IMR-90 (cell line): ENCODE data around the gene TRPM3. TPM values are rescaled to one million over a fixed set of nuclear protein-coding genes. Genes with fewer than 3 reads are reported as not detected.

Experiments used
- ATAC-seq: fragments of 200-7000 bp; cut with Tn5 transposase; 2 replicates; pipeline ENCODE4 v1.9.1; 2020; ENCODE audit warnings: low read depth, mild to moderate bottlenecking, moderate library complexity
- BruUV-seq: library from RNA; stranded (reverse); fragments of 400-500 nt; replicated peaks from 2 replicates; lab custom pipeline; 2021; lab: Mats Ljungman, UMichigan
- CTCF ChIA-PET: fragments of 300-600 bp; formaldehyde crosslinking; extraction: SDS; loops from one replicate; lab custom pipeline; 2021; ENCODE audit warnings: antibody characterized with exemption; lab: Yijun Ruan, JAX
- POLR2A ChIA-PET: fragments of 300-600 bp; sonication (Branson Sonifier 250); formaldehyde crosslinking; loops from one replicate; lab custom pipeline; 2022; ENCODE audit warnings: antibody characterized with exemption; ENCODE audit not compliant: unreplicated experiment; lab: Charles Lee
- DNase-seq: peaks from one replicate; pipeline ENCODE4 v3.0.0; 2013
- H2AFZ ChIP-seq: replicated peaks from 2 replicates; pipeline ENCODE3; 2013; ENCODE audit warnings: low read length, mild to moderate bottlenecking; ENCODE audit not compliant: poor library complexity
- H2AK5ac ChIP-seq: 2 replicates; pipeline ENCODE4 v1.6.1; 2013; ENCODE audit warnings: low read depth, low read length, inconsistent platforms
- H2AK9ac ChIP-seq: replicated peaks from 2 replicates; pipeline ENCODE3; 2013; ENCODE audit warnings: mild to moderate bottlenecking, low read depth, low read length, moderate library complexity; ENCODE audit not compliant: poor library complexity
- H2BK120ac ChIP-seq: 2 replicates; pipeline ENCODE4 v1.6.1; 2013; ENCODE audit warnings: low read depth, low read length, inconsistent platforms
- H2BK15ac ChIP-seq: 3 replicates; pipeline ENCODE4 v1.6.1; 2013; ENCODE audit warnings: low read depth, low read length, inconsistent platforms
- H2BK20ac ChIP-seq: 2 replicates; pipeline ENCODE4 v1.6.1; 2013; ENCODE audit warnings: low read depth, mild to moderate bottlenecking, inconsistent platforms, low read length, moderate library complexity
- H2BK5ac ChIP-seq: 2 replicates; pipeline ENCODE4 v1.6.1; 2013; ENCODE audit warnings: mild to moderate bottlenecking, low read depth, low read length, inconsistent platforms; ENCODE audit not compliant: poor library complexity, severe bottlenecking
- H3K14ac ChIP-seq: replicated peaks from 2 replicates; pipeline ENCODE4 v1.6.1; 2013; ENCODE audit warnings: low read depth, low read length, inconsistent platforms
- H3K18ac ChIP-seq: 2 replicates; pipeline ENCODE4 v1.6.1; 2013; ENCODE audit warnings: low read depth, low read length, control low read depth
- H3K23ac ChIP-seq: 2 replicates; pipeline ENCODE4 v1.6.1; 2013; ENCODE audit warnings: low read depth, low read length, inconsistent platforms
- H3K27ac ChIP-seq: 2 replicates; pipeline ENCODE4 v1.5.1; 2013; ENCODE audit warnings: mild to moderate bottlenecking, control low read depth, low read length; ENCODE audit not compliant: insufficient read depth
- H3K27me3 ChIP-seq: 2 replicates; pipeline ENCODE4 v1.6.1; 2013; ENCODE audit warnings: low read length; ENCODE audit not compliant: control insufficient read depth, insufficient read depth
- H3K36me3 ChIP-seq: 2 replicates; pipeline ENCODE4 v1.6.1; 2013; ENCODE audit warnings: low read length, mixed read lengths; ENCODE audit not compliant: control insufficient read depth, insufficient read depth
- H3K4ac ChIP-seq: 2 replicates; pipeline ENCODE4 v1.6.1; 2013; ENCODE audit warnings: low read depth, low read length, inconsistent platforms
- H3K4me1 ChIP-seq: 2 replicates; pipeline ENCODE4 v1.6.1; 2013; ENCODE audit warnings: low read length, mixed read lengths; ENCODE audit not compliant: control insufficient read depth, insufficient read depth
- H3K4me2 ChIP-seq: 2 replicates; pipeline ENCODE4 v1.6.1; 2013; ENCODE audit warnings: low read depth, mild to moderate bottlenecking, control low read depth, low read length, moderate library complexity
- H3K4me3 ChIP-seq: 2 replicates; pipeline ENCODE4 v1.5.1; 2013; ENCODE audit warnings: low read depth, mild to moderate bottlenecking, control low read depth, low read length, moderate library complexity; ENCODE audit not compliant: insufficient read depth
- H3K56ac ChIP-seq: 2 replicates; pipeline ENCODE4 v1.6.1; 2013; ENCODE audit warnings: low read length, inconsistent platforms; ENCODE audit not compliant: insufficient read depth; ENCODE audit errors: extremely low read depth
- H3K79me1 ChIP-seq, 2 experiments: 2 replicates each; pipeline ENCODE4 v1.6.1; 2013; ENCODE audit warnings: low read length in 2 of 2, inconsistent platforms in 1 of 2, low read depth in 1 of 2
- H3K9ac ChIP-seq: 2 replicates; pipeline ENCODE4 v1.6.1; 2013; ENCODE audit warnings: low read depth, low read length, control low read depth
- H3K9me1 ChIP-seq: 2 replicates; pipeline ENCODE4 v1.6.1; 2013; ENCODE audit warnings: low read length, inconsistent platforms; ENCODE audit not compliant: insufficient read depth
- H3K9me3 ChIP-seq: 2 replicates; pipeline ENCODE4 v1.6.1; 2013; ENCODE audit warnings: low read length; ENCODE audit not compliant: control insufficient read depth, insufficient read depth
- H4K20me1 ChIP-seq: 2 replicates; pipeline ENCODE4 v1.6.1; 2013; ENCODE audit warnings: low read length, inconsistent platforms; ENCODE audit not compliant: insufficient read depth
- H4K5ac ChIP-seq: 2 replicates; pipeline ENCODE4 v1.6.1; 2013; ENCODE audit warnings: mild to moderate bottlenecking, low read depth, low read length, control low read depth
- H4K8ac ChIP-seq, 2 experiments: 2 replicates each; pipeline ENCODE4 v1.6.1; 2013; ENCODE audit warnings: low read depth in 2 of 2, low read length in 2 of 2, control low read depth in 1 of 2, inconsistent platforms in 1 of 2
- H4K91ac ChIP-seq: 2 replicates; pipeline ENCODE4 v1.6.1; 2013; ENCODE audit warnings: low read depth, low read length, inconsistent platforms; ENCODE audit not compliant: insufficient read depth
- BHLHE40 ChIP-seq: fragments of 150-350 bp; IDR thresholded peaks from 2 replicates; pipeline ENCODE4 v1.6.1; 2016; ENCODE audit warnings: mild to moderate bottlenecking, low read depth, low read length
- CEBPB ChIP-seq: IDR thresholded peaks from 2 replicates; pipeline ENCODE4 v1.6.1; 2012; ENCODE audit warnings: low read depth, low read length, improper control_type of control experiment
- CHD1 ChIP-seq: IDR thresholded peaks from 2 replicates; pipeline ENCODE4 v1.6.1; 2012; ENCODE audit warnings: low read depth, low read length, improper control_type of control experiment
- CTCF ChIP-seq: conservative IDR thresholded peaks from 2 replicates; pipeline ENCODE4 v1.5.1; 2012; ENCODE audit warnings: mild to moderate bottlenecking, low read depth, low read length, improper control_type of control experiment
- FOS ChIP-seq: fragments of 150-350 bp; IDR thresholded peaks from 2 replicates; pipeline ENCODE4 v1.6.1; 2016; ENCODE audit warnings: low read depth, low read length
- MAFK ChIP-seq: IDR thresholded peaks from 2 replicates; pipeline ENCODE4 v1.6.1; 2012; ENCODE audit warnings: low read depth, low read length, improper control_type of control experiment
- MAZ ChIP-seq: IDR thresholded peaks from 2 replicates; pipeline ENCODE4 v1.6.1; 2012; ENCODE audit warnings: low read depth, mild to moderate bottlenecking, low read length, improper control_type of control experiment, moderate library complexity, borderline replicate concordance
- MXI1 ChIP-seq: IDR thresholded peaks from 2 replicates; pipeline ENCODE4 v1.6.1; 2012; ENCODE audit warnings: low read depth, mild to moderate bottlenecking, low read length, moderate library complexity, borderline replicate concordance
- NFE2L2 ChIP-seq: fragments of 150-350 bp; IDR thresholded peaks from 2 replicates; pipeline ENCODE4 v1.6.1; 2016; ENCODE audit warnings: low read depth, mild to moderate bottlenecking, low read length
- POLR2A ChIP-seq: IDR thresholded peaks from 2 replicates; pipeline ENCODE4 v1.6.1; 2012; ENCODE audit warnings: mild to moderate bottlenecking, low read depth, low read length
- RAD21 ChIP-seq: IDR thresholded peaks from 2 replicates; pipeline ENCODE4 v1.6.1; 2012; ENCODE audit warnings: low read length, improper control_type of control experiment
- RCOR1 ChIP-seq: IDR thresholded peaks from 2 replicates; pipeline ENCODE4 v1.6.1; 2012; ENCODE audit warnings: mild to moderate bottlenecking, low read length, improper control_type of control experiment; ENCODE audit not compliant: insufficient replicate concordance
- RFX5 ChIP-seq: IDR thresholded peaks from 2 replicates; pipeline ENCODE4 v1.8.0; 2012; ENCODE audit warnings: low read depth, mild to moderate bottlenecking, low read length, moderate library complexity
- SMC3 ChIP-seq: fragments of 150-350 bp; IDR thresholded peaks from 2 replicates; pipeline ENCODE4 v1.6.1; 2016; ENCODE audit warnings: low read depth, mild to moderate bottlenecking, antibody characterized with exemption, low read length, moderate library complexity
- WGBS, 2 experiments: methylation state at CpG; one replicate each; pipeline versions ENCODE4 v1.1.5 to v1.1.7; 2013; ENCODE audit warnings: missing lambda C conversion rate in 2 of 2; ENCODE audit not compliant: insufficient read length in 1 of 2; ENCODE audit errors: extremely low coverage in 2 of 2; 5-methylcytosine and 5-hydroxymethylcytosine counted together
- dilution Hi-C: fragments of 300-500 bp; cut with HindIII; formaldehyde crosslinking; loops from one replicate; pipeline ENCODE4 v1.14.3; 2018; ENCODE audit warnings: low sequenced_read_pairs; ENCODE audit not compliant: unreplicated experiment
- in situ Hi-C: fragments of 300-500 bp; cut with MboI; formaldehyde crosslinking; loops from 3 replicates; pipeline ENCODE4 v1.14.3; 2019; ENCODE audit warnings: low sequenced_read_pairs, inconsistent platforms, mixed read lengths
- intact Hi-C: fragments of 100-400 bp; cut with micrococcal nuclease; formaldehyde crosslinking; loops from 2 replicates; pipeline ENCODE4 v1.10.0; 2022
- polyA plus RNA-seq, 3 experiments: library from polyadenylated mRNA; depleted of rRNA; stranded (reverse); fragments of >200 nt; gene quantifications; 2 replicates each; pipeline ENCODE4 v1.2.3, GENCODE V29; 2012; ENCODE audit warnings: low replicate concordance in 1 of 3
- total RNA-seq: library from RNA; depleted of rRNA; stranded (reverse); fragments of >200 nt; gene quantifications from 2 replicates; pipeline ENCODE4 v1.2.3, GENCODE V29; 2012
- TF ChIP-seq, protein P1 (sequence below): fragments of 150-350 bp; IDR thresholded peaks from 2 replicates; pipeline ENCODE4 v1.6.1; 2017; ENCODE audit warnings: mild to moderate bottlenecking, antibody characterized with exemption, low read length, low read depth

TRPM3 gene
- total and polyA plus RNA-seq, 2 of the 4 experiments (the other 2 are of a cell fraction): not detected

DNA sequence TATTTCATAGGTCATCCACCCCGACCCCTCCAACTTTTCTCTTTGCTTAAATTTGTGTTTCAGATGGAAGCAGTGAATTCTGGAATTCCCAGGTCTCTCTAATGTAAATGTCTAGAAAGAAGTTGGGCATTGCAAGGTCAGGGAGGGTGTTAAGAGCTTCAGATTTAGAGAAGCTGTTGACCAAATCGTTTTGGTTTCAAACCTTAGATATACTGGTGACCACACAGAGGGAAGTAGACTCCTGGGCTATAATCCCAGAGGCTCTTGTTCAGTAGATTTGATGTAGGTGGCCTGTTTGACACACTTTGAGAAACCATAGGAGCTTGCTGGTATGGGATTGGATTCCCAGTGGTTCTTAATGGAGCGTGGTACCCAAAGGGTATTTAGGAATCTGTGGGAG, 569.6 kb downstream of the TRPM3 start:
- no peak overlapping the region for H2BK15ac ChIP-seq
- H3K4me2 ChIP-seq: no peak overlapping the region
- H4K8ac ChIP-seq: no peak overlapping the region; a peak in 1 of 4 replicates
- no peaks in the 10 kb centered on the region for H3K27me3 ChIP-seq
- no peak overlapping the region for H3K4me3 ChIP-seq
- no peak overlapping the region for H3K56ac ChIP-seq
- no peaks in the 10 kb centered on the region for H3K9me3 ChIP-seq
- DNase-seq: no peak
- no peak overlapping the region for H2BK5ac ChIP-seq
- H3K9me1 ChIP-seq: 0 out of 2 replicates have a peak, but pooled peaks cover 3% of the 10 kb centered on the region
- no peak for ATAC-seq
- 0 out of 2 replicates have a peak overlapping the region, but pooled peaks have one; percentile 19 for H3K14ac ChIP-seq
- dilution Hi-C loops: no loop called here
- H2BK20ac ChIP-seq: no peak overlapping the region; the same call in 1 of the 2 replicates
- CTCF ChIA-PET: interaction anchor here (1.2 kb wide), 1 partner anchor 9 kb away, joined by 5 read pairs; no protein-coding TSS in a partner anchor
- POLR2A ChIA-PET: no interaction called here
- intact Hi-C loops: no loop called here
- in situ Hi-C loops: no loop called here
- no peak overlapping the region for H3K27ac ChIP-seq
- H3K4ac ChIP-seq: no peak overlapping the region
- WGBS, 2 experiments: 86% methylated on average over 1 of the region's 3 CpGs; no CpG with 5 or more reads in 1 of the 2 experiments
- no peak overlapping the region for H3K9ac ChIP-seq
- no peak overlapping the region for H2AFZ ChIP-seq
- peak overlapping the region; percentile 5 for H2BK120ac ChIP-seq
- no peaks in the 10 kb centered on the region for H3K79me1 ChIP-seq
- no peak overlapping the region for H3K18ac ChIP-seq
- H4K91ac ChIP-seq: 0 out of 2 replicates have a peak overlapping the region, but pooled peaks have one; percentile 23
- peak overlapping the region; percentile 55 for H2AK5ac ChIP-seq
- no peak for TF ChIP-seq RFX5
- no peak for TF ChIP-seq RAD21
- no peak for TF ChIP-seq MAFK
- no peak for TF ChIP-seq SMC3
- no peak for TF ChIP-seq MAZ
- no peak for TF ChIP-seq CEBPB
- TF ChIP-seq CTCF: no peak
- no peak for TF ChIP-seq CHD1
- no peak for TF ChIP-seq BHLHE40
- TF ChIP-seq NFE2L2: no peak
- TF ChIP-seq POLR2A: no peak
- no peak for TF ChIP-seq RCOR1
- TF ChIP-seq, protein P1, sequence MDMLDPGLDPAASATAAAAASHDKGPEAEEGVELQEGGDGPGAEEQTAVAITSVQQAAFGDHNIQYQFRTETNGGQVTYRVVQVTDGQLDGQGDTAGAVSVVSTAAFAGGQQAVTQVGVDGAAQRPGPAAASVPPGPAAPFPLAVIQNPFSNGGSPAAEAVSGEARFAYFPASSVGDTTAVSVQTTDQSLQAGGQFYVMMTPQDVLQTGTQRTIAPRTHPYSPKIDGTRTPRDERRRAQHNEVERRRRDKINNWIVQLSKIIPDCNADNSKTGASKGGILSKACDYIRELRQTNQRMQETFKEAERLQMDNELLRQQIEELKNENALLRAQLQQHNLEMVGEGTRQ: no peak
- no peak for TF ChIP-seq MXI1
- TF ChIP-seq FOS: no peak
- no peak overlapping the region for H3K23ac ChIP-seq
- no peak overlapping the region for H2AK9ac ChIP-seq
- H3K36me3 ChIP-seq: no peaks in the 10 kb centered on the region
- no TSS peak for BruUV-seq
- H4K20me1 ChIP-seq: no peaks in the 10 kb centered on the region
- H4K5ac ChIP-seq: no peak overlapping the region
- H3K4me1 ChIP-seq: peaks cover 6% of the 10 kb centered on the region; the same call in 1 of the 2 replicates
